Lower lobe of right lung (tissue), 2 donors: ENCODE measurements around the gene MYO1E. TPM values are rescaled to one million over a fixed set of nuclear protein-coding genes. Genes with fewer than 3 reads are reported as not detected.
"Not testable (repeated sequence)": the region's sequence is repeated elsewhere in the genome, so short reads cannot be mapped to it uniquely, and the experiment has no call there.

ENCODE experiments used
- ATAC-seq, 2 donors: fragments of 200-7000 bp; cut with Tn5 transposase; one replicate each; pipeline ENCODE4 v1.9.1; 2020 to 2022; ENCODE audit warnings: mild to moderate bottlenecking in 2 of 2, moderate library complexity in 2 of 2
- DNase-seq: peaks from one replicate; pipeline ENCODE4 v3.0.0-alpha.2; 2020
- H3K27ac ChIP-seq: fragments of 200-600 bp; one replicate; pipeline ENCODE4 v1.8.0; 2022
- H3K27me3 ChIP-seq: fragments of 200-600 bp; one replicate; pipeline ENCODE4 v1.8.0; 2022; ENCODE audit warnings: low read depth
- H3K36me3 ChIP-seq: fragments of 200-600 bp; one replicate; pipeline ENCODE4 v1.8.0; 2022; ENCODE audit warnings: mild to moderate bottlenecking
- H3K4me1 ChIP-seq: fragments of 200-600 bp; one replicate; pipeline ENCODE4 v1.8.0; 2022
- H3K4me3 ChIP-seq: fragments of 200-600 bp; one replicate; pipeline ENCODE4 v1.8.0; 2022; ENCODE audit warnings: mild to moderate bottlenecking
- H3K9me3 ChIP-seq: fragments of 200-600 bp; one replicate; pipeline ENCODE4 v1.8.0; 2022
- intact Hi-C: fragments of 100-400 bp; cut with DNase I; formaldehyde crosslinking; loops from one replicate; pipeline ENCODE4 v1.11.0; 2022
- total RNA-seq: library from RNA; stranded (reverse); fragmentation: NEBNext Ultra II Directional; extraction: Animal tissue kit (Norgen Biotek cat#: 25700); gene quantifications from one replicate; pipeline ENCODE4 v1.2.1, GENCODE V29; 2021
- TF ChIP-seq, protein P1 (sequence below): fragments of 200-600 bp; IDR thresholded peaks from one replicate; pipeline ENCODE4 v1.8.0; 2022; ENCODE audit warnings: antibody characterized with exemption, mild to moderate bottlenecking
- donor health status: DM: no; HTN: yes; CAD: no; lungs with severe emphysema.

MYO1E gene
- total RNA-seq, 1 donor from 2014 or later: 59.4 TPM

DNA sequence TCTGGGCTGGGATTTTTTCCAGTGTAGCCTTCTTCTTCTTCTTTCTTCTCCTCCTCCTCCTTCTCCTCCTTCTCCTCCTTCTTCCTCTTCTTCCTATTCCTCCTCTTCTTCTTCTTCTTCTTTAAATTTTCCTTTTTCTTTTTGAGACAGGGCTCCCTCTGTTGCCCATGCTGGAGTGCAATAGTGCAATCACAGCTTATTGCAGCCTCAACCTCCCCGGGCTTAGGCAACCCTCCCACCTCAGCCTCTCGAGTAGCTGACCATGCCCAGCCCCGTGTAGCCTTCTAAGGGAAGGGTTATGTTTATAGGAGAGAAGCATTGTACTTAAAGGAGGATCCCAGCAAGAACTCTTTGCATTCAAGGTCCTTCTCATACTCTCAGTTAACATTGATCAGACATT is 24.0 kb upstream of the MYO1E start:
- H3K27me3 ChIP-seq: no peaks in the 10 kb centered on the region
- no peak overlapping the region for H3K27ac ChIP-seq
- no peak overlapping the region for H3K4me3 ChIP-seq
- intact Hi-C loops: no loop called here
- no peak for ATAC-seq
- no peaks in the 10 kb centered on the region for H3K4me1 ChIP-seq
- TF ChIP-seq, protein P1, sequence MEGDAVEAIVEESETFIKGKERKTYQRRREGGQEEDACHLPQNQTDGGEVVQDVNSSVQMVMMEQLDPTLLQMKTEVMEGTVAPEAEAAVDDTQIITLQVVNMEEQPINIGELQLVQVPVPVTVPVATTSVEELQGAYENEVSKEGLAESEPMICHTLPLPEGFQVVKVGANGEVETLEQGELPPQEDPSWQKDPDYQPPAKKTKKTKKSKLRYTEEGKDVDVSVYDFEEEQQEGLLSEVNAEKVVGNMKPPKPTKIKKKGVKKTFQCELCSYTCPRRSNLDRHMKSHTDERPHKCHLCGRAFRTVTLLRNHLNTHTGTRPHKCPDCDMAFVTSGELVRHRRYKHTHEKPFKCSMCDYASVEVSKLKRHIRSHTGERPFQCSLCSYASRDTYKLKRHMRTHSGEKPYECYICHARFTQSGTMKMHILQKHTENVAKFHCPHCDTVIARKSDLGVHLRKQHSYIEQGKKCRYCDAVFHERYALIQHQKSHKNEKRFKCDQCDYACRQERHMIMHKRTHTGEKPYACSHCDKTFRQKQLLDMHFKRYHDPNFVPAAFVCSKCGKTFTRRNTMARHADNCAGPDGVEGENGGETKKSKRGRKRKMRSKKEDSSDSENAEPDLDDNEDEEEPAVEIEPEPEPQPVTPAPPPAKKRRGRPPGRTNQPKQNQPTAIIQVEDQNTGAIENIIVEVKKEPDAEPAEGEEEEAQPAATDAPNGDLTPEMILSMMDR: no peak
- H3K9me3 ChIP-seq: no peaks in the 10 kb centered on the region
- no peak for DNase-seq
- H3K36me3 ChIP-seq: no peaks in the 10 kb centered on the region

DNA sequence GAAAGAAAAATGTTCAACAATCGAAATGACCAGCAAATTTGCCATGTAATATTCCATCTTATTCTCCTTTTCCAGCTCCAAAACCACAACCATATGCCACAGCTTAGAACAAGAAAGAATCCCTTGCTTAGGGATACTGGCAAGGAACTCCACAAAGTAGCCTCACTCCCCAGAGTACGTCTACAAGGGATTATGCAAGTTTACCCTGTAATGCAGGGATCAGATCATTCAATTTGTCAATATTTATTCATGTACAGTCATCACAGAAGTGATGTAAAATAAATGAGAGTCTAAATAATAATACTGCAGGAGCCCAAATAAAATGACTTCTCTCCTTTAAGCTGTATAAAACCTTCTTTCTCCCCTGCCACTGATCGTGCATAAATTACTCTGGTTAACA is 23.5 kb upstream of the MYO1E start:
- ATAC-seq (no peak), DNase-seq (no peak)
- intact Hi-C loops: no loop called here
- Histone ChIP-seq H3K36me3 (no peaks in the 10 kb centered on the region), H3K27ac (no peak overlapping the region), H3K9me3 (no peaks in the 10 kb centered on the region), H3K4me3 (no peak overlapping the region), H3K4me1 (no peaks in the 10 kb centered on the region), H3K27me3 (no peaks in the 10 kb centered on the region)
- TF ChIP-seq, protein P1: no peak

DNA sequence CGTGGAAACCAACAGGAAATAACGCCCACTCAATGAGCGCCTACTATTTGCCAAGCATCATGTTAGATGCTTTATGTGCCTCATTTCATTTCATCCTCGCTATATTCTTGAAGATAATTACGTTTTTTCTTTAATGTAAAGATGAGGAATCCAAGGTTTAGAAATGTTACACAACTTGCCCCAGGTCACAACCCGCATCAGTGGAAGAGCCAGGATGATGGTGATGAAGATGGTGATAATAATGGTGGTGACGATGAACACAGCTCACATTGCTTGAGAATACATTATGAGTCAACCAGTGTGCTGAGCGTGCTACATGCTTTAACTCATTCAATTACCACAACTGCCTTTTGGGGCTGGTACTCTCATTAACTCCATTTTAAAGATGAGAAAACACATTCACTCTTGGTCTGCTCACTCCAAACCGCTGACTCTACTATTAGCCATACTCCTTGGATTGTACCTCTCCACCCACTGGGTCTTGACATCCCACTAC is 21.5 kb upstream of the MYO1E start:
- intact Hi-C loops: no loop called here
- no peaks in the 10 kb centered on the region for H3K4me1 ChIP-seq
- DNase-seq: no peak
- no peak overlapping the region for H3K4me3 ChIP-seq
- H3K9me3 ChIP-seq: no peaks in the 10 kb centered on the region
- ATAC-seq: no peak
- TF ChIP-seq, protein P1: no peak
- H3K27ac ChIP-seq: no peak overlapping the region
- no peaks in the 10 kb centered on the region for H3K27me3 ChIP-seq
- no peaks in the 10 kb centered on the region for H3K36me3 ChIP-seq

DNA sequence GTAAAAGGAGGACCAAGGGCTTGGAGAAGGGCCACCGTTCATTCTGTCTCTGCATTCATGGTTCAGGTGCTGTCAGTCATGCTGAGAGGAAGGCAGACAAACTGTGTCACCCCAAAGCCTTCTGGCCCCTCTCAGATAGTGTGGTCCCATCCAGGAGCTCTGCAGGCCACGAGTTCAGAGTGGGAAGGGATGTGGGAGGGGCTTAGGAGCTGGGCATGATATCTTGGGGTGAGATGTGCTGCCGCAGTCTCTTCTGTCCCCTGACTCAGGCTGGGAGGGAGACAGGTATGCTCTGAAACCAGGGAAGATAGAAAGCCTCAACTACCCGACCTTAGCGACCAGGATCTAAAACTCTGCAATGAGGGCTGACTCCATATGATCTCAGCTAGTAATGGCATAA is 19.6 kb upstream of the MYO1E start:
- Histone ChIP-seq H3K27ac (no peak overlapping the region), H3K36me3 (no peaks in the 10 kb centered on the region), H3K4me1 (no peaks in the 10 kb centered on the region), H3K4me3 (no peak overlapping the region), H3K27me3 (no peaks in the 10 kb centered on the region), H3K9me3 (no peaks in the 10 kb centered on the region)
- DNase-seq: no peak
- TF ChIP-seq, protein P1: no peak
- intact Hi-C loops: no loop called here
- ATAC-seq: no peak

DNA sequence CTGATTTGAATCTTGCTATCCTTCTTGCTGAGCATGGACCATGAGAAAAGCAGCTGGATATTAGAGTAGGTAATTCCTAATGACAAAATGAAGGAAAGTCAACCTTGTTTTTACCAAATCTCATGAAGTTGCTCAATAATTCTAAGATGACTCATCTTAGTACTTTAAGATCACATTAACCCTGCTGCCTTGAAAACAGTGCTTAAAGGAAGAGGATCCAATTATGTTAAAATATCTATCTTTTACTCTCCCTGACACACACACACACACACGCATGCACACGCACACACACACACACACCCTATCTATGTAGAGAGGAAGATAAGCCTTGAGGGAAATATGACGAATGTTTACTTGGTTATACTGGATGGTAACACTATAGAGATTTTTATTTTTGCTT is 16.0 kb upstream of the MYO1E start:
- TF ChIP-seq, protein P1: no peak
- DNase-seq (no peak), ATAC-seq (no peak)
- Histone ChIP-seq H3K9me3 (no peaks in the 10 kb centered on the region), H3K27ac (no peak overlapping the region), H3K4me3 (no peak overlapping the region), H3K4me1 (no peaks in the 10 kb centered on the region), H3K27me3 (no peaks in the 10 kb centered on the region), H3K36me3 (no peaks in the 10 kb centered on the region)
- intact Hi-C loops: no loop called here

DNA sequence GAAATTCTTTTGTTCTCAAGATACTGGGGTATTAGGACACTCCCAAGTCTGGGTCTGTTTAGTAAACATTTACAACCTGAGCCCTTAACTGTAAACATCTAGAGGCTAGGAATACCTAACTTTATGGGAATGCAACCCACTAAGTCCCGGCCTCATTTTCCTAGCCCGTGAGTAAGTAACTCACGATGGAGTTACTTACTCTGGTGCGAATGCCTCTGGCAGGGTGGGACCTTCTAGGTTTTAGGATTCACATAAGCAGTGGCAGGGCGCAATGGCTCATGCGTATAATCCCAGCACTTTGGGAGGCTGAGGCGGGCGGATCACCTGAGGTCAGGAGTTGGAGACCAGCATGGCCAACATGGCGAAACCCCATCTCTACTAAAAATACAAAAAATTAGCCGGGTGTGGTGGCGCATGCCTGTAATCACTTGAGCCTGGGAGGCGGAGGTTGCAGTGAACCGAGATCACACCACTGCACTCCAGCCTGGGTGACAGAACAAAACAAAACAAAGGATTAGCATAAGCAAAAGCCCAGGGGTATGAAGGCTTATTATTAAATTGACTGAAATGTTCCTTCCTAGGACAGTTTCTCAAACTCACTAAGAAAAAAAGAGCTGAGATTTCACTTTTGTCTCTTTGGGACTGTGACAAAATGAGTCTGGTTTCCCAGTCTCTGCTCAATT is 14.7 kb upstream of the MYO1E start:
- intact Hi-C loops, H3K4me1 ChIP-seq, ATAC-seq, H3K36me3 ChIP-seq, DNase-seq, H3K4me3 ChIP-seq, H3K9me3 ChIP-seq, H3K27me3 ChIP-seq, H3K27ac ChIP-seq: not testable (repeated sequence)
